GM12872 (cell line): ENCODE results near the gene OCA2.

Source experiments
- CTCF ChIP-seq: IDR thresholded peaks from 3 replicates; pipeline ENCODE4 v1.5.1; 2011; ENCODE audit warnings: low read depth, mild to moderate bottlenecking, low read length, moderate library complexity; ENCODE audit not compliant: insufficient read depth

Gene OCA2

DNA sequence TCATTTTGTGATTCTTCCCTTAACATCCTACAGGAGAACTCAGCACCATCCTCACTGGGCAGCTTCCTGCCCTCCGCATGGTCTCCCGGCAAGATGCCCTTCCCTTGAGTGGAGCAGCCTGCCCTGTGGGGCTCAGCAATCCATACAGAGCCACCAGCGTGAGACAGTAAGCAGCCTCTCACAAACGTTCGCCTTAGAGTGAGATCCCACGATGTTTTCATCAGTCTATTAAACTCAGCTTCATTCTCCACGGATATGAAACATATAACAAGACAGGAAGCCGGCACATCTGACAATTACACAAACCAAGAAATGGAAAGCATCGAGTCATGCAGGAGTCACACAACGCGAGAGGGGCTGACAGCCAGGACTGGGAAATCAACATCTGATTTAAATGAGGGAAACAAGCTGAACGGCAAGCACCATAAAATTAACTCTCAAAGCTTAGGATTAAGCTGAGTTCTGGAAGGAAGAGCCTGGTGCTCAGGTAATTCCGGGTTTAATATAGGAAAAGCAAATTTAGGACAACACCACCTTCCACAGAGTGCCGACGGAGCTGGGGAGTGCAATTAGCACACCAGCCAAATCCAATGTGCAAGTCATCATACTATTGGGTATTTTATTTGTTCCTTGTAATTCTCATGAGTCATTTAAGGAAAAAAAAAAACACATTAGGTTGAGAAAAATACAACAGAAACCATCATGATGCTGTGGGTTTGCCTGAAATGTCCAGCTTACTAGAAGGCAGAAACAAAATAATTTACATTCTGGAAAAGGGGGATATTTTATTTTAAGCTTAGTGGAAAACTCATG lies 272.0 kb downstream of the OCA2 start:
- no peak for TF ChIP-seq CTCF

DNA sequence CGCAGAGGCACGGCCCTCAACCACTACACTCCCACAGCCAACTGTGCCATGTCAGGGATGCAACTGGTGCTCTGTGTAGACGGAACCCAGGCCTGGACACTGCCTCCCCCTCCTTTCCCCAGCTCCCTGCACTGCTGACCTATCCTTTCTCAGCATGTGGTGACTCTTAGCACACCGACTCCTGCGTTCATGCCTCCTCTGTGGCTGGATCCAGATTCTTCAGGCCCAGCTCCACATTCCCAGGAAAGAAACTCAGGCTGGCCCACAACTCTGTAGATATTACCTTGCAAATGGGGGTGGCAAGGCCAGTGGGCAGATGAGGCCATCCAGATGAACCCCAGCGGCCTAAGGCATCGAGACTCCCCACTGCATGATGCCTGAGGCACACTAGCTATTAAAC lies 272.7 kb downstream of the OCA2 start:
- TF ChIP-seq CTCF: no peak

DNA sequence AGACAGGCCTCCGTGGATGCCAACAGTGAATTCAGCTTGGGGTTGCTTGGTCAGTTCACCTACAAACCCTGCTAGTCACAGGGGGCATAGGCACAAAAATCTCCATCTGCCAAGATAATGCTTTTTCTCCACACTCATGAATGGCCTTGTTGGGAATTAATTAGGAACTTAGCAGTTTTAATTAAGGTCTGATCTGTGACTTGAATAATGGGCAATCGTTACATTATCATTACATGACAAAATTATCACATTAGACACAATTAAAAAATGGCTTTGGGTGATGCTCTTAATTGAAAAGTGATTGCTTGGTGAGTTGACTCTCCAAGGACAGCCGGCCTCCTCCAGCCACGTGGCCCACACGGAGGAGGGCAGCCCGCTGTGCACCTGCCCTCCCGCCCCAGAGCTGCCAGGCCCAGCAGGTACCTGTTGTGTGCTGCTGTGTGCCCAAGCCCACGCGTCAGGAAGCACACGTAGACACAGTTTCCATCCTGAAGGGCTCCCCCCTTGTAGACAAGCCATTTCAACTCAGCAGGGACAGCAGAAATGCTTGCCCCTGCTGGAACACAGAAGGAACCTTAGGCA lies 274.2 kb downstream of the OCA2 start:
- no peak for TF ChIP-seq CTCF

DNA sequence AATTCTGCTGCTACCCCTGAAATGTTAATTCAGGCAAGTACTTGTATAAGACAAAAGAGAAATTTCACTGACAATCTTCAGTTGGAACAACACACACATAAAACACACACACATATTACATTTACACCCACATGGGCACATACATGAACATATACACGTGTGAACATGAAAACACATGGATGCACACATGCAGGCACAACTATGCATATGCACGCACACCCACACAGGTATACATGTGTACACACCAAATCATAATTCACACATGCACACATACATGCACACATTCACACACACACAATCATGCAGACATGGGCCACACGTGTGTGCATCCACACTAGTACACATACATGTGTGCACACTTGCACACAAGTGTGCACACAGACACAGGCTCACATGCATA lies 277.8 kb downstream of the OCA2 start:
- TF ChIP-seq CTCF: no peak

DNA sequence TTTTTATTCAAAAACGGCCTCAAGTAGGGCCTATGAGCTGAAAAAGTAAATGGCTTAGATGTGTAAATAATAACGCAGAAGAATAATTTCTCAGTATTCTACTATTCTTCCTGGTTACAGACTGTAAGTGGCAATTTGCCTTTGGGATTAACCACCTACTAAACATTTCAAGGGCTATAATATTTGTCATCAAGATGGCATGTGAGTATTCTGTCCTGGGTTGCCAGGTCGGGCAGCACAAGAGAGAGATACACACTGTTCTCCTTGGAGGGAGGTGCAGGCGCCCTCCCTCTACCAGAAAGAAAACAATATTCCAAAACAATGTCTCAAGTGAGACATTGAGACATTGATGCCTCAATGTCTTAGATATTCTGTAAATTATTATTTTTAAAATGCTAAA lies 278.4 kb downstream of the OCA2 start:
- TF ChIP-seq CTCF: no peak

- TF ChIP-seq CTCF: no peak
Observed at GRCh38 chr15:27820232-27820631, 278.9 kb downstream of the OCA2 start.

DNA sequence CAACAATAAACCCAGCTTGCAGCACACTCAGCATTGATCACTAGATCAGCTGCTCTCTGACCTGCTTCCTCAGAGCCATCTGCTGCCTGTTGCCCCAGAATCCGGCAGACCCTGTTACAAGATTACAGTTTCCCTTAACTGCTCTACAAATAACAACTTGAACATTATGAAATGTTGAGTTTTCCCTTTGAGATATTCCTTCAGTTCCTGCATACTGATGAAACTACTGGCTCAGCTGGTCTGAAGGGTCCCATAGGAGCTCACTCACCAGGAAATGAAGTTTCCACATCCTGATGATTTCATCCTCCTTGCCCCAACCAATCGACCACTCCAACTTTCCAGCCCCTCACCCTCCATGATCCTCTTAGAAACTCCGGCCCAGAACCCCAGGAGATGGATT lies 281.9 kb downstream of the OCA2 start:
- no peak for TF ChIP-seq CTCF
